CD4-positive, CD25-positive, alpha-beta regulatory T cell (primary cell): ENCODE results near the gene FGF22. TPM values are rescaled to one million over a fixed set of nuclear protein-coding genes. Genes with fewer than 3 reads are reported as not detected.

Experiments used
- ATAC-seq, 2 donors: fragments of 150-1000 bp; cut with Tn5 transposase; one replicate each; pipeline ENCODE4 v1.10.0; 2021; ENCODE audit warnings: low read depth in 2 of 2, moderate number of reproducible peaks in 2 of 2, moderate library complexity in 1 of 2
- DNase-seq, 3 donors: peaks; one replicate each; pipeline versions ENCODE4 v3.0.0 to v3.0.0-alpha.2; 2012 to 2022; ENCODE audit warnings: mixed read lengths in 1 of 3
- H3K27ac ChIP-seq: one replicate; pipeline ENCODE4 v1.7.0; 2013; ENCODE audit warnings: mild to moderate bottlenecking, low read length; ENCODE audit not compliant: insufficient read depth, poor library complexity, severe bottlenecking
- H3K27me3 ChIP-seq: one replicate; pipeline ENCODE4 v1.7.0; 2013; ENCODE audit warnings: low read length; ENCODE audit not compliant: control insufficient read depth, insufficient read depth
- H3K36me3 ChIP-seq: one replicate; pipeline ENCODE4 v1.7.0; 2013; ENCODE audit warnings: mild to moderate bottlenecking, low read length, moderate library complexity; ENCODE audit not compliant: control insufficient read depth, insufficient read depth
- H3K4me1 ChIP-seq: 2 replicates; pipeline ENCODE4 v1.7.0; 2013; ENCODE audit warnings: mild to moderate bottlenecking, low read length; ENCODE audit not compliant: insufficient read depth, control insufficient read depth, poor library complexity, severe bottlenecking
- H3K4me3 ChIP-seq: one replicate; pipeline ENCODE4 v1.7.0; 2013; ENCODE audit warnings: low read depth, mild to moderate bottlenecking, low read length, moderate library complexity
- H3K9me3 ChIP-seq, 2 experiments: 1 replicate in 1 of 2; 2 replicates in 1 of 2; pipeline ENCODE4 v1.7.0; 2013; ENCODE audit warnings: low read length in 2 of 2, mild to moderate bottlenecking in 1 of 2, moderate library complexity in 1 of 2; ENCODE audit not compliant: control insufficient read depth in 2 of 2
- H3K27ac Mint-ChIP-seq, 3 donors: one replicate each; pipeline ENCODE4 v1.8.0; 2020 to 2022; ENCODE audit warnings: mild to moderate bottlenecking in 3 of 3, mixed read lengths in 3 of 3, moderate library complexity in 2 of 3
- H3K27me3 Mint-ChIP-seq: one replicate; pipeline ENCODE4 v1.8.0; 2022; ENCODE audit warnings: mild to moderate bottlenecking, mixed read lengths
- H3K36me3 Mint-ChIP-seq: one replicate; pipeline ENCODE4 v1.8.0; 2020; ENCODE audit warnings: mixed read lengths
- H3K4me1 Mint-ChIP-seq, 4 donors: one replicate each; pipeline ENCODE4 v1.8.0; 2020 to 2022; ENCODE audit warnings: mixed read lengths in 4 of 4, mild to moderate bottlenecking in 1 of 4
- H3K4me3 Mint-ChIP-seq, 4 donors: one replicate each; pipeline ENCODE4 v1.8.0; 2020 to 2022; ENCODE audit warnings: mild to moderate bottlenecking in 4 of 4, mixed read lengths in 4 of 4, moderate library complexity in 3 of 4
- H3K9me3 Mint-ChIP-seq, 7 donors: one replicate each; pipeline ENCODE4 v1.8.0; 2020 to 2022; ENCODE audit warnings: mixed read lengths in 7 of 7, mild to moderate bottlenecking in 3 of 7, moderate library complexity in 2 of 7
- polyA plus RNA-seq, 4 donors: library from polyadenylated mRNA; unstranded; fragments of 300-500 nt; fragmentation: Illumina TruSeq; gene quantifications; one replicate each; pipeline ENCODE4 v1.2.3, GENCODE V29; 2021
- total RNA-seq: library from RNA; stranded (reverse); gene quantifications from one replicate; pipeline ENCODE4 v1.2.3, GENCODE V29; 2022

FGF22 gene
- total and polyA plus RNA-seq, 5 donors from 2014 or later, result 0.17 to 0.81 TPM; not detected in 3

DNA sequence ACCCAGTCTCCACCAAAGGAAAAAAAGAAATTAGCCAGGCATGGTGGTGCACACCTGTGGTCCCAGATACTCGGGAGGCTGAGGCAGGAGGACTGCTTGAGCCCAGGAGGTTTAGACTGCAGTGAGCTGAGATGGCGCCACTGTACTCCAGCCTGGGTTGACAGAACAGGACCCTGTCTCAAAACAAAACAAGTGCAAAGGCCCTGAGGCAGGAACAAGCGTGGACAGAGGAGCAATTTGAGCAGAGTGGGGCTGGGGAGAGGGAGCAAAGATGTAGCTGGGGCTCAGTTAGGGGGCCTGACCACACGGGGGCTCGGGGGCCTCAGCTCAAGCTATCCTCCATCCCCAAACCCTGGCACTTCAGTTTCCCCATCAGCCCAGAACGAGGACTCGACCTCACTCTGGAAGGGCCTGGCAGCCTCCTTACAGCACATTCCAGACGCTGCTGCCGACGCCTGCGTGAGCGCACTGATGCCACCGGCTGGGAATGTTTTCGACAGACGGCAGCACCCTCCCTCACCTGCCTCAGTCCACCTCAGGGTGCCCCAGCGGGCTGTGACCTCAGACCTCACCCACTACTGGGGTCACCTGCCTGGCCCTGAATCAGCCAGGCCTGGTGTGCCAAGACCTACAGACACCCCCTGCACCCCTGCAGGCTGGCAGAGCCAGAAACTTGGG is 4.6 kb upstream of the FGF22 start:
- peak overlapping the region in 2 of 4 donors; percentile 25 to 61 for H3K4me3 Mint-ChIP-seq
- DNase-seq (no peak), ATAC-seq (no peak)
- H3K36me3 ChIP-seq, result no peaks in the 10 kb centered on the region
- no peak overlapping the region for H3K27ac Mint-ChIP-seq
- H3K27me3 Mint-ChIP-seq, result peaks cover 4% of the 10 kb centered on the region
- H3K27me3 ChIP-seq, result no peaks in the 10 kb centered on the region
- no peaks in the 10 kb centered on the region for H3K9me3 ChIP-seq
- no peaks in the 10 kb centered on the region for H3K36me3 Mint-ChIP-seq
- no peak overlapping the region for H3K27ac ChIP-seq
- no peak overlapping the region for H3K4me3 ChIP-seq
- H3K9me3 Mint-ChIP-seq, result peaks cover 0 to 2% (median 0%) of the 10 kb centered on the region in 7 donors
- H3K4me1 Mint-ChIP-seq, result peaks cover 0 to 49% (median 18%) of the 10 kb centered on the region in 4 donors
- peaks cover 38% of the 10 kb centered on the region for H3K4me1 ChIP-seq

DNA sequence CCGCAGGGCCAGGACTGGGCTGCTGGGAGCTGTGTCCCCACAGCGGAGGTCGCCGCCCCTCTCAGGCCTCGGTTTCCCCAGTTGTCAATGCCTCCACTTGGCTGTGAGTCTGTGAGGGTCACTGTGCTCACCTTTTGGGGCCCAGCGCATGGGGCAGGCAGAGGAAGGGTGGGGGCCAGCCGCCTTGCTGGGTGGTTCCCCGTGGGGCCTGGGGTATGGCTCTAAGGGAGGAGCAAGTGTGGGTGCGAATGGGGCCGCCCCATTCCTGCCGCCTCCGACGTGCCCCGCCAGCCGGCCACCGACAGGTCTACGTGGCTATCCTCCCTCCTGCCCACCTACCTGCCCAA is 800 bp upstream of the FGF22 start:
- DNase-seq (no peak), ATAC-seq (no peak)
- no peaks in the 10 kb centered on the region for H3K36me3 Mint-ChIP-seq
- no peaks in the 10 kb centered on the region for H3K27me3 Mint-ChIP-seq
- peaks cover 19% of the 10 kb centered on the region for H3K4me1 ChIP-seq
- H3K4me3 ChIP-seq, result no peak overlapping the region
- H3K4me3 Mint-ChIP-seq, result peak overlapping the region; percentile 76 to 96 (median 86)
- H3K27me3 ChIP-seq, result no peaks in the 10 kb centered on the region
- no peak overlapping the region for H3K27ac ChIP-seq
- no peaks in the 10 kb centered on the region for H3K9me3 ChIP-seq
- no peaks in the 10 kb centered on the region for H3K36me3 ChIP-seq
- peaks cover 0 to 18% (median 6%) of the 10 kb centered on the region in 4 donors for H3K4me1 Mint-ChIP-seq
- no peaks in the 10 kb centered on the region for H3K9me3 Mint-ChIP-seq
- H3K27ac Mint-ChIP-seq, result peak overlapping the region in 1 of 3 donors; percentile 94

DNA sequence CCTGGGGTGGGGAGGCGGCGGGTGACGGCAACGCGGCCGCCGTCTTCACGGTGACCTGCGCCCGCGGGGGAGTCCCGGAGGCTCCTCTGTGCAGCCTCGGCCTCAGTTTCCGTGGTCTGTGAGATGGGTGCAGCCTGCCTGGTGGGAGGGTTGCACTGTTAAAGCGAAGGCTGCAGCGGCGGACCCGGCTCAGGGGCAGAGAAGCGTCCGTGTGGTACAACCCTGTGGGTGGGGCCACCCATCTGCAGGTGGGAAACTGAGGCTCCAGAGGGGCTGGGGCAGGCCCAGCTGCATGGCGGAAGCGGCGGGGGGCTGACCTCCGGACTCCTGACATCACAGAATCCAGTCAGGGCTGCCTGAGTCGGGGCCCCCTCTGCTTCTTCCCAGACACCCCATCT is 481 bp downstream of the FGF22 start:
- Mint-ChIP-seq H3K9me3 (no peaks in the 10 kb centered on the region), H3K27ac (no peak overlapping the region), H3K4me1 (peaks cover 0 to 14% (median 5%) of the 10 kb centered on the region in 4 donors), H3K36me3 (no peaks in the 10 kb centered on the region), H3K27me3 (no peaks in the 10 kb centered on the region), H3K4me3 (peak overlapping the region in 1 of 4 donors; percentile 19)
- Histone ChIP-seq H3K4me1 (peaks cover 14% of the 10 kb centered on the region), H3K27me3 (no peaks in the 10 kb centered on the region), H3K4me3 (no peak overlapping the region), H3K36me3 (no peaks in the 10 kb centered on the region), H3K9me3 (no peaks in the 10 kb centered on the region), H3K27ac (peak overlapping the region; percentile 47)
- DNase-seq, result no peak
- ATAC-seq, result no peak

DNA sequence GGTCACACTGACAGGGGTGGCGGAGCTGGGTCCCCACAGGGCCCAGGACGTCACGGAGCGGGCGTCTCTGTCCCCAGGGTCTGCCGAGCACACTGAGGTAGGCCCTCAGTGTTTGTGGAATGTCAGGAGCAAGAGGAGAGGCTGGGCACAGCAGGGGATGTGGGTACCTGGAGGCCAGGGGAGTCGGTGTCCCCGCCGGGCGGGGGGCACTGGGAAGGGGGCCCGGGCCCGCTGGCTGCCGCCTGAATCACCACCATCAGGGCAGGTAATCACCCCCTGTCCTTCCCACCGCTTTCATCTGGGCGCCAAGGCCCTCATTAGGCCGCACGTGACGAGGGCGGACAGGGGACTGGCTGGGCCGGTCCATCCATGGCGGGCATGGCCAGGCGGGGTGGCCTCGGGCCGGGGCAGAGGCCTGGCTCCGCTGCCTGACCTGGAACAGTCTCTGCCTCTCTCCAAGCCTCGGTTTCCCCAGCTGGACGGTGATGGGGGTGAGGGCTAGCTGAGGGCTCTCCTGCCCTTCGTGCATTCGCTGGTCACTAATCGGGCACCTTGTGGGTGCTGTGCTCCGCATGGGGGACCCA is 1.0 kb downstream of the FGF22 start:
- Mint-ChIP-seq H3K27ac (no peak overlapping the region), H3K4me3 (peak overlapping the region in 1 of 4 donors; percentile 7), H3K9me3 (no peaks in the 10 kb centered on the region), H3K36me3 (no peaks in the 10 kb centered on the region), H3K4me1 (peaks cover 0 to 14% (median 5%) of the 10 kb centered on the region in 4 donors), H3K27me3 (no peaks in the 10 kb centered on the region)
- H3K9me3 ChIP-seq, result no peaks in the 10 kb centered on the region
- ATAC-seq (no peak), DNase-seq (no peak)
- H3K27me3 ChIP-seq, result no peaks in the 10 kb centered on the region
- no peaks in the 10 kb centered on the region for H3K36me3 ChIP-seq
- peak overlapping the region; percentile 47 for H3K27ac ChIP-seq
- H3K4me1 ChIP-seq, result peaks cover 14% of the 10 kb centered on the region
- no peak overlapping the region for H3K4me3 ChIP-seq

DNA sequence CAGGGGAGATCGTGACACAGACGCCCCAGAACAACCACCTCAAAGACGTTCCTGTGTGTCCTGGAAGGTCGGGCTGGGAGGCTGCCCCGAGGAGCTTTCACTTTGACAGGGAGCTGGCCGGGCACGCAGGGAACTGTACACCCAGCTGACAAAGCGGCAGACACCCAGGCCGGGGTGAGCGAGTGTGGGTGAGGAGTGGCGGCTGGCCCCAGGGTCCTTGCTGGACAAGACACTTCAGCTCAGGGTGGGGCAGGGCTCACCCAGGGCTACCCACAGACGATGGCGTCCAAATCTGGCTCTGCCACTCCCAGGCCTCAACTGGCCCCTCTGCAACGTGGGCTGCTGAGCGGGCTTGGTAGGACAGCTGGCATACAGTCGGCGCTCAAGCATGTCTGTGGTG is 2.0 kb downstream of the FGF22 start:
- DNase-seq (no peak), ATAC-seq (no peak)
- no peak overlapping the region for H3K27ac Mint-ChIP-seq
- H3K9me3 Mint-ChIP-seq, result no peaks in the 10 kb centered on the region
- Histone ChIP-seq H3K27me3 (no peaks in the 10 kb centered on the region), H3K4me1 (peaks cover 14% of the 10 kb centered on the region), H3K36me3 (peaks cover 5% of the 10 kb centered on the region), H3K27ac (no peak overlapping the region), H3K9me3 (no peaks in the 10 kb centered on the region), H3K4me3 (no peak overlapping the region)
- H3K4me1 Mint-ChIP-seq, result peaks cover 0 to 14% (median 5%) of the 10 kb centered on the region in 4 donors
- H3K36me3 Mint-ChIP-seq, result no peaks in the 10 kb centered on the region
- no peaks in the 10 kb centered on the region for H3K27me3 Mint-ChIP-seq
- peak overlapping the region in 1 of 4 donors; percentile 89 for H3K4me3 Mint-ChIP-seq

DNA sequence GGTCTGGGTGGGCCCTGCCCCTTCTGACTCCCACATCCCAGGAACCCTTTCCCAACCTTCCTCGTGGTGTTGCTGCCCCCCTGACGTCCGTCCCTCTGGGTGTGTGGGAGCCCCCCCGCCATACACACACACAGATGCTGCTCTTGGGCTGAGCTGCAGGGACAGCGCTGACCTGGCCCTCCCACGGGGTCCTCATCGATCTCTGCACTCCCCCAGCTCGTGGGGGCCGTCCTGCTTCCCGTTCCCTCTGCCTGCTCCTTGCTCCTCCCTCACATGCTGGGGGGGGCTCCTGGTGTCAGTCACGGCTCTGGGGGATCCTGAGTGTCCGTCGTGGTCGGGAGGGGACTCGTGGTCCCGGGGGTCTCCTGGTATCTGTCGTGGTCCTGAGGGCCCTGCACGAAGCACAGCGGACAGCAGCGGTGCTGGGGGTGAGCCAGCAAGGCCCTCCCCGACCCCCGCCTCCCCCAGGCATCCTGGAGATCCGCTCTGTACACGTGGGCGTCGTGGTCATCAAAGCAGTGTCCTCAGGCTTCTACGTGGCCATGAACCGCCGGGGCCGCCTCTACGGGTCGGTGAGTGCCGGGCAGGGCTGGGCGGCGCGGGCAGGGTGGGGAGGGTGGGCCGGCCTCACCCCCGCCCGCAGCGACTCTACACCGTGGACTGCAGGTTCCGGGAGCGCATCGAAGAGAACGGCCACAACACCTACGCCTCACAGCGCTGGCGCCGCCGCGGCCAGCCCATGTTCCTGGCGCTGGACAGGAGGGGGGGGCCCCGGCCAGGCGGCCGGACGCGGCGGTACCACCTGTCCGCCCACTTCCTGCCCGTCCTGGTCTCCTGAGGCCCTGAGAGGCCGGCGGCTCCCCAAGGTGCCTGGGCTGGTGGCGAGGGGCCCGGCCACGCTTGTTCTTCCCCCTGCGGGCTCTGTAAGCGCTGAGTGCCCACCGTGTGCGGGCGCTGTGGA is 3.4 kb downstream of the FGF22 start:
- Mint-ChIP-seq H3K27ac (peak overlapping the region in 1 of 3 donors; percentile 25), H3K27me3 (no peaks in the 10 kb centered on the region), H3K36me3 (no peaks in the 10 kb centered on the region), H3K9me3 (peaks cover 0 to 1% (median 0%) of the 10 kb centered on the region in 7 donors), H3K4me3 (no peak overlapping the region), H3K4me1 (peaks cover 0 to 9% (median 4%) of the 10 kb centered on the region in 4 donors)
- Histone ChIP-seq H3K36me3 (peaks cover 16% of the 10 kb centered on the region), H3K27ac (no peak overlapping the region), H3K27me3 (no peaks in the 10 kb centered on the region), H3K4me1 (peaks cover 14% of the 10 kb centered on the region), H3K4me3 (no peak overlapping the region), H3K9me3 (no peaks in the 10 kb centered on the region)
- DNase-seq, result no peak
- no peak for ATAC-seq

DNA sequence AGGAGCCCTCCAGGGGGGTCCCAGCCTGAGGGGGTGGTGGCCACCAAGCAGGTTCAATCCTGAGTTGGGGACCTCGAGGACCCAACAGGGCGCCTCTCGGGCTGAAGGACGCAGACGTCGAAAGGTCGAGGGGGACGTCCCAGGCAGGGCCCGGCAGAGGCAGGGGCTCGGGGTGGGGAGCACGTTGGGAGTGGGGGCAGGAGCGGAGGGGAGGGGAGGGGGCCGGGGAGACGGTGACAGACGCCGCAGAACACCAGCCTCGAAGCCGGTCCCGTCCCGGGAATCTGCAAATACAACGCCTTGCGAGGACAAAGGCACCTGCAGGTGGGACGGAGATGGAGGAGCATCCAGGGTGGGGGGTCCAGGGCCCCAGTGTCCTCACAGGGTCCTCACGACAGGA is 4.1 kb downstream of the FGF22 start:
- Mint-ChIP-seq H3K9me3 (peaks cover 0 to 1% (median 0%) of the 10 kb centered on the region in 7 donors), H3K27me3 (no peaks in the 10 kb centered on the region), H3K4me3 (peak overlapping the region in 1 of 4 donors; percentile 56), H3K36me3 (no peaks in the 10 kb centered on the region), H3K27ac (no peak overlapping the region), H3K4me1 (peaks cover 0 to 7% (median 4%) of the 10 kb centered on the region in 4 donors)
- Histone ChIP-seq H3K4me3 (no peak overlapping the region), H3K27ac (no peak overlapping the region), H3K9me3 (no peaks in the 10 kb centered on the region), H3K27me3 (no peaks in the 10 kb centered on the region), H3K4me1 (peaks cover 13% of the 10 kb centered on the region), H3K36me3 (peaks cover 21% of the 10 kb centered on the region)
- DNase-seq (no peak), ATAC-seq (no peak)
